ENCODE measurements around the gene AMBRA1.

The AMBRA1 gene

DNA sequence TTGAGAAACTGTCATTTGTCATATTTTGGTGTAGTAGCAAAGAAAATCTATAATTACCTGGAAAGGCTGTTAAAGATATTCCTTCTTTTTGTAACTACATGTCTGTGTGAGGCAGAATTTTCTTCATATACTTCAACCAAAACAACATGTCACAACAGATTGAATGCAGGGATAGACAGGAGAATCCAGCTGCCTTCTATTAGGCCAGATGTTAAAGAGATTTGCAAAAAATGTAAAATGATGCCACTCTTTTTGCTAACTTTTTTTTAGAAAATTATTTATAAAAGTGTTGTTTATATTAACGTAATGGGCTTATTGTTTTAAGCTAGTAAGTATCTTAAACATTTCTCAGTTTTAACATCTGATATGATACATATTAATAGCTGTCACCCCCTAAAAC lies 233.9 kb downstream of the AMBRA1 start:
- POLR2A ChIA-PET: interaction anchor here (0.7 to 1.0 kb wide), 2 partner anchors 10 to 117 kb away, joined by 3 read pairs; no protein-coding TSS in a partner anchor
- no peak for TF ChIP-seq BHLHE40 (IDR thresholded peaks at IDR 0.05; ENCODE audit: borderline replicate concordance)
- no peak for TF ChIP-seq FOXA1 (IDR thresholded peaks at IDR 0.05)
- TF ChIP-seq CTBP1 (IDR thresholded peaks at IDR 0.05; ENCODE audit: borderline replicate concordance): no peak
- no peak for TF ChIP-seq LEF1 (IDR thresholded peaks at IDR 0.05; ENCODE audit: borderline replicate concordance)
- TF ChIP-seq, protein P1, sequence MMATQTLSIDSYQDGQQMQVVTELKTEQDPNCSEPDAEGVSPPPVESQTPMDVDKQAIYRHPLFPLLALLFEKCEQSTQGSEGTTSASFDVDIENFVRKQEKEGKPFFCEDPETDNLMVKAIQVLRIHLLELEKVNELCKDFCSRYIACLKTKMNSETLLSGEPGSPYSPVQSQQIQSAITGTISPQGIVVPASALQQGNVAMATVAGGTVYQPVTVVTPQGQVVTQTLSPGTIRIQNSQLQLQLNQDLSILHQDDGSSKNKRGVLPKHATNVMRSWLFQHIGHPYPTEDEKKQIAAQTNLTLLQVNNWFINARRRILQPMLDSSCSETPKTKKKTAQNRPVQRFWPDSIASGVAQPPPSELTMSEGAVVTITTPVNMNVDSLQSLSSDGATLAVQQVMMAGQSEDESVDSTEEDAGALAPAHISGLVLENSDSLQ (IDR thresholded peaks at IDR 0.05): no peak
- TF ChIP-seq ARNT (IDR thresholded peaks at IDR 0.05): no peak
- no peak for TF ChIP-seq ZNF384 (IDR thresholded peaks at IDR 0.05)
- no peak for TF ChIP-seq L3MBTL2 (conservative IDR thresholded peaks at IDR 0.05)
- TF ChIP-seq FOXK2 (IDR thresholded peaks at IDR 0.05): no peak
- no peak for TF ChIP-seq ELF4 (IDR thresholded peaks at IDR 0.05)
- no peak for TF ChIP-seq FOXM1 (IDR thresholded peaks at IDR 0.05; ENCODE audit: borderline replicate concordance)
- TF ChIP-seq TARDBP (IDR thresholded peaks at IDR 0.05): no peak
- TF ChIP-seq HDGF (IDR thresholded peaks at IDR 0.05; ENCODE audit: borderline replicate concordance): no peak
- TF ChIP-seq NFRKB (IDR thresholded peaks at IDR 0.05): no peak
- TF ChIP-seq SUZ12 (IDR thresholded peaks at IDR 0.05): no peak
- no peak for DNase-seq (ENCODE audit: extremely low spot score)
- CTCF ChIA-PET: interaction anchor here (1.2 to 3.9 kb wide), 4 partner anchors 8 to 29 kb away, joined by 3 to 30 read pairs (median 12); partner anchors contain the start of gene DGKZ

DNA sequence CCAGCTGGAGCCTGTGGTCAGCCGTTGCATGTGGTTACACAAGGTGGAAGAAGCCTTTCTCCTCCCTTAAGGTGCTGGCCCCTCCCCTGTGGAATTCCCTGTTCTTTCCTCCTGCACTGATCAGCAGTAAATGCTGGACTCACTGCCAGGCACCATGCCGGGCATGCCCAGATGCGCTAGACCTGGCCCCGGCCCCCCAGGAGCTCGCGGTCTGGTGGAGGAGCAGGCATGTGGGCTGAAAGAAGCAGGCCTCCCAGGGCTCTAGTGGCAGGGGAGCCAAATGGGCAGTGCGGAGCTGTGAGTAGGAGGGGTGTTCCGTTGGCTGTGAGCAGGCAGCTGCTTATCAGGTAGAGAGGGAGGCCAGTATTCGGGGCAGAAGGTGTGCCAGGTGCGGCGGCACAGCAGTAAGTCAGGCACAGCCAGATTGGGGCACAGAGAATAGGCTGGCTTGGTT lies 236.3 kb downstream of the AMBRA1 start:
- CTCF ChIA-PET: interaction anchor here (1.0 kb wide), 1 partner anchor 8 kb away, joined by 3 read pairs; no protein-coding TSS in a partner anchor
- no peak for DNase-seq (ENCODE audit: extremely low spot score)
- POLR2A ChIA-PET: no interaction called here
- TF ChIP-seq TARDBP (IDR thresholded peaks at IDR 0.05) (no peak), LEF1 (IDR thresholded peaks at IDR 0.05; ENCODE audit: borderline replicate concordance) (no peak), SUZ12 (IDR thresholded peaks at IDR 0.05) (no peak), NFRKB (IDR thresholded peaks at IDR 0.05) (no peak)

DNA sequence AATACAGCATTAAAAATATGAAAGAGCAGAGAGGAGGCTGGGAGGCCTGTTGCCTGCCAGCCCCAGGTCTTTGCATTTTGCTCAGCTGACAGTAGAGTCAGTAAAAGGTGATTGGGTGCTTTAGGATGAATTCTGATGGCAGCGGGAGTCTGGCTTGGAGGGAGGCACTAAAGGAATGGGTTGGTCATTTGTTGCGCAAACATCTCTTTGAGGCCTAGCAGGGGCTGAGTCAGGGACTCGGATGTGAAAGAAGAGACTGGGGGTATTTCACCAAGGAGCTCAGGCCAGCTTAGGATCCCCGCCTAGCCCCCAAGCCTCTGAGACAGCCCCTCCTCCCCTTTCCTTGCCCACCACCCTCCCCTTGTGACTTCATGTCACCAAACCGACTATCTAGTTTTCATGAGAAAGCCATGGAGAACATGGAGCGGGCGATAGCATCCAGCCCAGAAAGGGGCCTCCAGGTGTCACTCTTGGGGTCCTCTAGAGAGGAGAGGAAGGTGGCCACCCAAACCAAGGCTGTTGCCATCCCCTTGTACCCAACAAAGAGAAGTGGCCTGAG lies 236.8 kb downstream of the AMBRA1 start:
- POLR2A ChIA-PET: no interaction called here
- CTCF ChIA-PET: interaction anchor here (1.0 kb wide), 1 partner anchor 8 kb away, joined by 3 read pairs; no protein-coding TSS in a partner anchor
- DNase-seq (ENCODE audit: extremely low spot score): no peak
- TF ChIP-seq SUZ12 (IDR thresholded peaks at IDR 0.05) (no peak), ARNT (IDR thresholded peaks at IDR 0.05) (no peak), L3MBTL2 (conservative IDR thresholded peaks at IDR 0.05) (no peak), FOXA1 (IDR thresholded peaks at IDR 0.05) (no peak), NFRKB (IDR thresholded peaks at IDR 0.05) (no peak), TARDBP (IDR thresholded peaks at IDR 0.05) (no peak), ZNF384 (IDR thresholded peaks at IDR 0.05) (no peak), FOXM1 (IDR thresholded peaks at IDR 0.05; ENCODE audit: borderline replicate concordance) (no peak), FOXK2 (IDR thresholded peaks at IDR 0.05) (no peak), HDGF (IDR thresholded peaks at IDR 0.05; ENCODE audit: borderline replicate concordance) (no peak), BHLHE40 (IDR thresholded peaks at IDR 0.05; ENCODE audit: borderline replicate concordance) (no peak), SP1 (IDR thresholded peaks at IDR 0.05) (no peak)
- TF ChIP-seq, protein P1 (IDR thresholded peaks at IDR 0.05): no peak

DNA sequence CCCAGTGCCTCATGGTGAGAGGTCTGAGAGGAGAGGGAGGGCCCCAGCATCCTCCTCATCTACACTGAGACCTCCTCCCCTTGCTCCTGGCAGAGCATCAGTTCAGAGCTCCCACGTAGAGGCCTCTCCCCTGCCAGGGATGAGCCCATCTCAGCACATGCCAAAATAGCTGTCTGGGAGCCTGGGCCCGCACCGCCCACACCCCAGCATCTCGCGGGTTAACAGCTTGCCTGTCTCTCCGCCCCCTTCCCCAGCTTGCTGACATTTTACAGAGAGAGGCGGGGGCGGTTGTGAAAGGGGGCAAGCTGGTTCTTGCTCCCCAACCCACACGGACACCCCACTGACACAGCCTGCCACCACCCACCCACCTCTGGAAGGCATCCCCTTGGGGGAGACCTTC lies 240.1 kb downstream of the AMBRA1 start:
- TF ChIP-seq L3MBTL2 (conservative IDR thresholded peaks at IDR 0.05) (no peak), LEF1 (IDR thresholded peaks at IDR 0.05; ENCODE audit: borderline replicate concordance) (no peak), CTBP1 (IDR thresholded peaks at IDR 0.05; ENCODE audit: borderline replicate concordance) (no peak), SP1 (IDR thresholded peaks at IDR 0.05) (no peak), NFRKB (IDR thresholded peaks at IDR 0.05) (no peak), BHLHE40 (IDR thresholded peaks at IDR 0.05; ENCODE audit: borderline replicate concordance) (no peak), HDGF (IDR thresholded peaks at IDR 0.05; ENCODE audit: borderline replicate concordance) (no peak), FOXM1 (IDR thresholded peaks at IDR 0.05; ENCODE audit: borderline replicate concordance) (no peak), SUZ12 (IDR thresholded peaks at IDR 0.05) (no peak), ARNT (IDR thresholded peaks at IDR 0.05) (no peak), FOXK2 (IDR thresholded peaks at IDR 0.05) (no peak), TARDBP (IDR thresholded peaks at IDR 0.05) (no peak), ZNF384 (IDR thresholded peaks at IDR 0.05) (no peak), ELF4 (IDR thresholded peaks at IDR 0.05) (no peak), FOXA1 (IDR thresholded peaks at IDR 0.05) (no peak)
- TF ChIP-seq, protein P1 (IDR thresholded peaks at IDR 0.05): no peak
- ChIA-PET CTCF (interaction anchor here (0.7 to 1.9 kb wide), 3 partner anchors 9 to 38 kb away, joined by 3 to 6 read pairs (median 3); no protein-coding TSS in a partner anchor), POLR2A (no interaction called here)
- DNase-seq (ENCODE audit: extremely low spot score): no peak

DNA sequence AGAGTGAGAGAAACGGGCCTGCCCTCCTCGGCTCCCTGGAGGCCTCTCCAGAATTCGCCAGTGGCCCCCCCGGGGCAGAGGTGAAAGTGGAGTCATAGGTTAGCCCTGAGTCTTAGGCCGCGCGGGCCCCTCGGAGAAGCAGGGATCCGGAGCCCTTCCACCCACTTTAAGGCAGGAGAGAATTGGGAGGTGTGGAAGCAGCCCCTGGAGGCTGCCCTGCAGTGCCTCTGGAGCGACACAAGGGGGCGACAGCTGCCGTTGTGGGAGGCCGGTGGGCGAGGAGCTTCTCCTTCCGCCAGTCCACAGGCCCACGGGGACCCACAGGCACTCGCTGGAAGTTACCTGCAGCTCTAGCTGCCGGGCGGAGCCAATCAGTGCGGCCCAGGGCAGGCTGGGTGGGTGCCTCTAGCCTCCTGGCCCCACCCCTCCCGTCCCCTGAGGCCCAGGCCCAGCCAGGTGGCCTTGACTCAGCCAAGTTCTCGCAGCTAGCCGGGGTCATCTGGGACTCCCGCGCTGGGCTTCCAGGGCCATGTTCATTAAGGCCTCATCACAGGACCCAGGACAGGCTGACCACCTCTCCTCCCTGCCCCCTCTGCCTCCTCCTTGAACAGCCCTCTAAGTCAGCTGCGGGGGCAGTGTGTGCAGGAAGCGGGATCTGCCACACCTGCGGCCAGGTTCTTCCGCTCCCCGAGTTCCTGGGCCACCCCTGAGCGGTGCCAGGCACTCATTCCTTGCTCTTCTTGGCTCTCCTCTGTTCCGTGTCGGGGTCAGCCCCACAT lies 241.6 kb downstream of the AMBRA1 start:
- DNase-seq (ENCODE audit: extremely low spot score): peak; percentile 79

More for the DNA sequence above, 241.6 kb downstream of the AMBRA1 start:
- CTCF ChIA-PET: interaction anchor here (0.7 to 2.2 kb wide), 17 partner anchors 9 to 266 kb away, joined by 3 to 30 read pairs (median 5); partner anchors contain the start of genes ATG13 and CHRM4
- POLR2A ChIA-PET: interaction anchor here (0.9 to 1.6 kb wide), 4 partner anchors 9 to 109 kb away, joined by 3 to 7 read pairs (median 4); no protein-coding TSS in a partner anchor
- TF ChIP-seq HDGF (IDR thresholded peaks at IDR 0.05; ENCODE audit: borderline replicate concordance): 0 out of 2 replicates have a peak, but pooled peaks have one; percentile 25
- TF ChIP-seq FOXA1 (IDR thresholded peaks at IDR 0.05): no peak

All from HEK293T (cell line).